Neural crest cell (in vitro differentiated cells): ENCODE data around the gene GGT7. TPM values are rescaled to one million over a fixed set of nuclear protein-coding genes. Genes with fewer than 3 reads are reported as not detected.
A peak's percentile ranks its signal among the peaks of the same experiment; 100 is the strongest.
"Not testable (repeated sequence)": the region's sequence is repeated elsewhere in the genome, so short reads cannot be mapped to it uniquely, and the experiment has no call there.

Experiments
- DNase-seq: peaks from one replicate; pipeline ENCODE4 v3.0.0; 2021; ENCODE audit warnings: low read depth, mixed read lengths, low spot score
- H3K27ac Mint-ChIP-seq: one replicate; pipeline ENCODE4 v1.8.0; 2021; ENCODE audit warnings: mild to moderate bottlenecking, mixed read lengths; ENCODE audit not compliant: unreplicated experiment
- H3K27me3 Mint-ChIP-seq: 2 replicates; pipeline ENCODE4 v1.8.0; 2021; ENCODE audit warnings: low read depth, mild to moderate bottlenecking, mixed read lengths
- H3K36me3 Mint-ChIP-seq: 2 replicates; pipeline ENCODE4 v1.8.0; 2021; ENCODE audit warnings: low read depth, mild to moderate bottlenecking, mixed read lengths
- H3K4me1 Mint-ChIP-seq: 2 replicates; pipeline ENCODE4 v1.8.0; 2021; ENCODE audit warnings: mixed read lengths
- H3K4me3 Mint-ChIP-seq: one replicate; pipeline ENCODE4 v1.8.0; 2021; ENCODE audit warnings: mild to moderate bottlenecking, mixed read lengths
- H3K9me3 Mint-ChIP-seq: 2 replicates; pipeline ENCODE4 v1.8.0; 2021; ENCODE audit warnings: mixed read lengths
- total RNA-seq: library from RNA; stranded (reverse); gene quantifications from 2 replicates; pipeline ENCODE4 v1.2.1, GENCODE V29; 2021
- TF ChIP-seq, protein P1 (sequence below): fragments of 200-600 bp; sonication (generic); conservative IDR thresholded peaks from 2 replicates; pipeline ENCODE4 v1.5.0; 2021; ENCODE audit warnings: antibody characterized with exemption, mild to moderate bottlenecking

GGT7 gene
- total RNA-seq, 1 donor from 2014 or later, result 64.1 TPM

GRCh38 chr20:34881689-34882088 is 9.0 kb upstream of the GGT7 start:
- Mint-ChIP-seq H3K4me3 (peak overlapping the region; percentile 5), H3K9me3 (no peaks in the 10 kb centered on the region), H3K4me1 (peaks cover 21% of the 10 kb centered on the region), H3K27me3 (no peaks in the 10 kb centered on the region), H3K27ac (no peak overlapping the region), H3K36me3 (peaks cover 3% of the 10 kb centered on the region)
- TF ChIP-seq, protein P1, sequence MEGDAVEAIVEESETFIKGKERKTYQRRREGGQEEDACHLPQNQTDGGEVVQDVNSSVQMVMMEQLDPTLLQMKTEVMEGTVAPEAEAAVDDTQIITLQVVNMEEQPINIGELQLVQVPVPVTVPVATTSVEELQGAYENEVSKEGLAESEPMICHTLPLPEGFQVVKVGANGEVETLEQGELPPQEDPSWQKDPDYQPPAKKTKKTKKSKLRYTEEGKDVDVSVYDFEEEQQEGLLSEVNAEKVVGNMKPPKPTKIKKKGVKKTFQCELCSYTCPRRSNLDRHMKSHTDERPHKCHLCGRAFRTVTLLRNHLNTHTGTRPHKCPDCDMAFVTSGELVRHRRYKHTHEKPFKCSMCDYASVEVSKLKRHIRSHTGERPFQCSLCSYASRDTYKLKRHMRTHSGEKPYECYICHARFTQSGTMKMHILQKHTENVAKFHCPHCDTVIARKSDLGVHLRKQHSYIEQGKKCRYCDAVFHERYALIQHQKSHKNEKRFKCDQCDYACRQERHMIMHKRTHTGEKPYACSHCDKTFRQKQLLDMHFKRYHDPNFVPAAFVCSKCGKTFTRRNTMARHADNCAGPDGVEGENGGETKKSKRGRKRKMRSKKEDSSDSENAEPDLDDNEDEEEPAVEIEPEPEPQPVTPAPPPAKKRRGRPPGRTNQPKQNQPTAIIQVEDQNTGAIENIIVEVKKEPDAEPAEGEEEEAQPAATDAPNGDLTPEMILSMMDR, result no peak
- DNase-seq, result no peak

- H3K27ac Mint-ChIP-seq, H3K27me3 Mint-ChIP-seq, H3K9me3 Mint-ChIP-seq, DNase-seq, H3K36me3 Mint-ChIP-seq: not testable (repeated sequence)
- Mint-ChIP-seq H3K4me3 (peak overlapping the region; percentile 5), H3K4me1 (peaks cover 27% of the 10 kb centered on the region)
These were observed 8.3 kb upstream of the GGT7 start for GRCh38 chr20:34880971-34881370.

- DNase-seq, result no peak
- Mint-ChIP-seq H3K4me1 (peaks cover 32% of the 10 kb centered on the region), H3K9me3 (peaks cover 3% of the 10 kb centered on the region), H3K27me3 (no peaks in the 10 kb centered on the region), H3K27ac (no peak overlapping the region), H3K36me3 (peaks cover 3% of the 10 kb centered on the region), H3K4me3 (peak overlapping the region; percentile 52)
- TF ChIP-seq, protein P1, result no peak
These were observed 7.7 kb upstream of the GGT7 start for GRCh38 chr20:34880215-34880850.

DNA sequence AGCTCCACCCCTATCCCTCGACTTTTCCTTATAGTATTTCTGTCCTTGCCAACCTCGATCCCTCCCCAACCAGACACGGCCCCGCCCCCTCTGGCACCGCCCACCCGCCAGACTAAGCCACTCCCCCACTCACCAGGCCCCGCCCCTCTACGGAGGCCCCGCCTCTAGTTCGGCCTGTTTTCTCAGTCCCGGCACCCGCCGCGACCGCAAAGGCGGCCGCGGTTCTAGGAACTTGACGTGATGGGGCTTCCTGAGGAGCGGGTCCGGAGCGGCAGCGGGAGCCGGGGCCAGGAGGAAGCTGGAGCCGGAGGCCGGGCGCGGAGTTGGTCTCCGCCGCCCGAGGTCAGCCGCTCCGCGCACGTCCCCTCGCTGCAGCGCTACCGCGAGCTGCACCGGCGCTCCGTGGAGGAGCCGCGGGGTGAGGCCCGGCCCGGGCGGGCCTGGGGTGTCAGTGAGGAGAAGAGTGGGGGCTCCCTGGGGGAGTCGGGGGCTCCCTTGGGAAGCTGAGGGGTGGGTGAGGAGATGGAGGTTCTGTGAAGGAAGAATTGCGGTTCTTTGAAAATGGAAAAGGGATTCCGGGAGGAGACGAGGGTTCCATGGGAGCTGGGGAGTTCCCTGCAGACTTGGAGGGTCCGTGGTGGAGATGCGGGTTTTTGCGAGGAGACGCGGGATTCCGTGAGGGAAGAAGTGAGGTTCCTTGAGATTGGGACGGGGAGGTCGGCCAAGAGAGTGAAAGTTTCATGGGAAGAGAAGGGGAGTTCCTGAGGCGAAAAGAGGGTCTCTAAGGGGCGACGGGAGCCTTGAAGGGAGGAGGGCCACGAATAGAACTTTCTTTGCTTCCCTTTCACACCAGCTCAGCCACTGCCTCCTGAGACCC is 4.0 kb upstream of the GGT7 start, which contains the start of gene ACSS2:
Gene ACSS2 (plus strand): TSS at position 207 of the 877 bp plus-strand sequence. CDS start 34 bp downstream, at position 241.
- Mint-ChIP-seq H3K27me3 (no peaks in the 10 kb centered on the region), H3K9me3 (peaks cover 3% of the 10 kb centered on the region), H3K27ac (peak within 1 kb of the TSS; percentile 92), H3K36me3 (peaks cover 3% of the 10 kb centered on the region), H3K4me1 (peaks cover 64% of the 10 kb centered on the region), H3K4me3 (peak within 1 kb of the TSS; percentile 96)
- no peak for DNase-seq
- TF ChIP-seq, protein P1, result no peak

- Mint-ChIP-seq H3K4me1 (peaks cover 72% of the 10 kb centered on the region), H3K4me3 (peak overlapping the region; percentile 96), H3K36me3 (peaks cover 3% of the 10 kb centered on the region), H3K9me3 (peaks cover 3% of the 10 kb centered on the region), H3K27ac (peak overlapping the region; percentile 44), H3K27me3 (no peaks in the 10 kb centered on the region)
- DNase-seq, result peak; percentile 100
- TF ChIP-seq, protein P1, result no peak
These were observed 3.2 kb upstream of the GGT7 start for GRCh38 chr20:34875642-34876405.
